ENCODE results near the gene MECR.

The MECR gene

GRCh38 chr1:29267321-29268070 is 36.8 kb upstream of the MECR start:
- H3K9ac ChIP-seq (ENCODE audit: low read depth in 1 of 2, low read length in 2 of 2) = no peak overlapping the region
- peaks cover 0 to 2% of the 10 kb centered on the region in 2 donors for H3K27me3 ChIP-seq (ENCODE audit: control insufficient read depth in 2 of 2, insufficient read depth in 2 of 2, low read length in 2 of 2)
- H3K9me3 ChIP-seq (ENCODE audit: control insufficient read depth in 2 of 2, low read length in 2 of 2) = no peaks in the 10 kb centered on the region
- peaks cover 15 to 18% of the 10 kb centered on the region in 2 donors for H3K4me1 ChIP-seq (ENCODE audit: control insufficient read depth in 2 of 2, insufficient read depth in 2 of 2, low read length in 2 of 2)
- no peaks in the 10 kb centered on the region for H3K36me3 ChIP-seq (ENCODE audit: control insufficient read depth in 2 of 2, insufficient read depth in 2 of 2, low read length in 2 of 2)
- no peak overlapping the region for H3K4me3 ChIP-seq (ENCODE audit: low read length in 2 of 2)
- H3K27ac ChIP-seq (ENCODE audit: low read depth in 2 of 2, low read length in 2 of 2) = no peak overlapping the region

DNA sequence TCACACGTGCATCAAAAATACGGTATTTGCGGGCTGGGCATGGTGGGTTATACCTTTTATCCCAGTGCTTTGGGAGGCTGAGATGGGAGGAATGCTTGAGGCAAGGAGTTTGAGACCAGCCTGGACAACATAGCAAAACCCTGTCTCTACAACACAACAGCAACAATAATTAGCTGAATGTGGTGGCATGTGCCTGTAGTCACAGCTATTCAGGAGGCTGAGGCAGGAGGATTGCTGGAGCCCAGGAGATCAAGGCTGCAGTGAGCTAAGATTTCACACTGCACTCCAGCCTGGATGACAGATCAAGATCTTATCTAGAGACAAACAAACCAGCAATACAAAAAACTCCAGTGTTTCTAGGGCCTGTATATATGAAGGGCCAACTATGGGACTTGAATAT is 36.2 kb upstream of the MECR start:
- no peaks in the 10 kb centered on the region for H3K9me3 ChIP-seq (ENCODE audit: control insufficient read depth in 2 of 2, low read length in 2 of 2)
- no peak overlapping the region for H3K4me3 ChIP-seq (ENCODE audit: low read length in 2 of 2)
- no peak overlapping the region for H3K9ac ChIP-seq (ENCODE audit: low read depth in 1 of 2, low read length in 2 of 2)
- H3K27ac ChIP-seq (ENCODE audit: low read depth in 2 of 2, low read length in 2 of 2) = no peak overlapping the region
- no peaks in the 10 kb centered on the region for H3K36me3 ChIP-seq (ENCODE audit: control insufficient read depth in 2 of 2, insufficient read depth in 2 of 2, low read length in 2 of 2)
- H3K4me1 ChIP-seq (ENCODE audit: control insufficient read depth in 2 of 2, insufficient read depth in 2 of 2, low read length in 2 of 2) = peaks cover 11 to 15% of the 10 kb centered on the region in 2 donors
- H3K27me3 ChIP-seq (ENCODE audit: control insufficient read depth in 2 of 2, insufficient read depth in 2 of 2, low read length in 2 of 2) = peaks cover 0 to 2% of the 10 kb centered on the region in 2 donors

DNA sequence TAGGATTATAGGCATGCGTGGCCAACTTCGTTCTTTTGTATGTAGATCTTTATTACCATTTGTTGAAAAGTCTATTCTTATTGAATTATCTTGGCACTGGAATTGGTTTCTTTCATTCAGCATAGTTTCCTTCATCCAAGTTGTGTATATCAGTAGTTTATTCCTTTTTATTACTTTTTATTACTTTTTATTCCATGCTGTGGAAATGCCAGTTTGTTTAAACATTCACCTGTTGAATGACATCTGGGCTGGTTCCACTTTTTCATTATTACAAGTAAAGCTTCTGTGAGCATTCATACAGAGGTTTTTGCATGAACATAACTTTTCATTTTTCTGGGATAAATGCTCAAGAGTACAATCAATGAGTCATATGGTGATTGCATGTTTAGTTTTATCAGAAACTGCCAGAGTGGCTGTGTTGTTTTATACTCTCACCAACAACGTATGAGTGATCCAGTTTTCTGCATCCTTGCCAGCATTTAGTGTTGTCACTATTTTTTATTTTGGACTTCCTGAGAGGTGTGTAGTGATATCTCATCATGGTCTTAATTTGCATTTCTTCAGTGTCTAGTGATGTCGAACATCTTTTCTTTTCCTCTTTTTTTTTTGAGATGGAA is 34.1 kb upstream of the MECR start:
- no peak overlapping the region for H3K9ac ChIP-seq (ENCODE audit: low read depth in 1 of 2, low read length in 2 of 2)
- no peaks in the 10 kb centered on the region for H3K9me3 ChIP-seq (ENCODE audit: control insufficient read depth in 2 of 2, low read length in 2 of 2)
- H3K27ac ChIP-seq (ENCODE audit: low read depth in 2 of 2, low read length in 2 of 2) = no peak overlapping the region

GRCh38 chr1:29260531-29260930 is 29.8 kb upstream of the MECR start:
- no peaks in the 10 kb centered on the region for H3K36me3 ChIP-seq (ENCODE audit: control insufficient read depth in 2 of 2, insufficient read depth in 2 of 2, low read length in 2 of 2)
- peaks cover 10 to 15% of the 10 kb centered on the region in 2 donors for H3K27me3 ChIP-seq (ENCODE audit: control insufficient read depth in 2 of 2, insufficient read depth in 2 of 2, low read length in 2 of 2)
- no peak overlapping the region for H3K27ac ChIP-seq (ENCODE audit: low read depth in 2 of 2, low read length in 2 of 2)
- no peak overlapping the region for H3K4me3 ChIP-seq (ENCODE audit: low read length in 2 of 2)
- peaks cover 0 to 2% of the 10 kb centered on the region in 2 donors for H3K4me1 ChIP-seq (ENCODE audit: control insufficient read depth in 2 of 2, insufficient read depth in 2 of 2, low read length in 2 of 2)
- H3K9me3 ChIP-seq (ENCODE audit: control insufficient read depth in 2 of 2, low read length in 2 of 2) = no peaks in the 10 kb centered on the region
- H3K9ac ChIP-seq (ENCODE audit: low read depth in 1 of 2, low read length in 2 of 2) = no peak overlapping the region

More for the DNA sequence above, 34.1 kb upstream of the MECR start:
- Histone ChIP-seq H3K36me3 (ENCODE audit: control insufficient read depth in 2 of 2, insufficient read depth in 2 of 2, low read length in 2 of 2) (no peaks in the 10 kb centered on the region), H3K4me1 (ENCODE audit: control insufficient read depth in 2 of 2, insufficient read depth in 2 of 2, low read length in 2 of 2) (peaks cover 2 to 5% of the 10 kb centered on the region in 2 donors), H3K27me3 (ENCODE audit: control insufficient read depth in 2 of 2, insufficient read depth in 2 of 2, low read length in 2 of 2) (peaks cover 0 to 2% of the 10 kb centered on the region in 2 donors), H3K4me3 (ENCODE audit: low read length in 2 of 2) (no peak overlapping the region)

- H3K27ac ChIP-seq (ENCODE audit: low read depth in 2 of 2, low read length in 2 of 2) = no peak overlapping the region
- H3K9me3 ChIP-seq (ENCODE audit: control insufficient read depth in 2 of 2, low read length in 2 of 2) = no peaks in the 10 kb centered on the region
- peak overlapping the region in 1 of 2 donors; percentile 26 for H3K9ac ChIP-seq (ENCODE audit: low read depth in 1 of 2, low read length in 2 of 2)
- no peaks in the 10 kb centered on the region for H3K36me3 ChIP-seq (ENCODE audit: control insufficient read depth in 2 of 2, insufficient read depth in 2 of 2, low read length in 2 of 2)
- H3K4me1 ChIP-seq (ENCODE audit: control insufficient read depth in 2 of 2, insufficient read depth in 2 of 2, low read length in 2 of 2) = peaks cover 0 to 2% of the 10 kb centered on the region in 2 donors
- peaks cover 10 to 15% of the 10 kb centered on the region in 2 donors for H3K27me3 ChIP-seq (ENCODE audit: control insufficient read depth in 2 of 2, insufficient read depth in 2 of 2, low read length in 2 of 2)
- H3K4me3 ChIP-seq (ENCODE audit: low read length in 2 of 2) = peak overlapping the region; percentile 54 to 59
Observed at GRCh38 chr1:29259802-29260441, 29.2 kb upstream of the MECR start.

DNA sequence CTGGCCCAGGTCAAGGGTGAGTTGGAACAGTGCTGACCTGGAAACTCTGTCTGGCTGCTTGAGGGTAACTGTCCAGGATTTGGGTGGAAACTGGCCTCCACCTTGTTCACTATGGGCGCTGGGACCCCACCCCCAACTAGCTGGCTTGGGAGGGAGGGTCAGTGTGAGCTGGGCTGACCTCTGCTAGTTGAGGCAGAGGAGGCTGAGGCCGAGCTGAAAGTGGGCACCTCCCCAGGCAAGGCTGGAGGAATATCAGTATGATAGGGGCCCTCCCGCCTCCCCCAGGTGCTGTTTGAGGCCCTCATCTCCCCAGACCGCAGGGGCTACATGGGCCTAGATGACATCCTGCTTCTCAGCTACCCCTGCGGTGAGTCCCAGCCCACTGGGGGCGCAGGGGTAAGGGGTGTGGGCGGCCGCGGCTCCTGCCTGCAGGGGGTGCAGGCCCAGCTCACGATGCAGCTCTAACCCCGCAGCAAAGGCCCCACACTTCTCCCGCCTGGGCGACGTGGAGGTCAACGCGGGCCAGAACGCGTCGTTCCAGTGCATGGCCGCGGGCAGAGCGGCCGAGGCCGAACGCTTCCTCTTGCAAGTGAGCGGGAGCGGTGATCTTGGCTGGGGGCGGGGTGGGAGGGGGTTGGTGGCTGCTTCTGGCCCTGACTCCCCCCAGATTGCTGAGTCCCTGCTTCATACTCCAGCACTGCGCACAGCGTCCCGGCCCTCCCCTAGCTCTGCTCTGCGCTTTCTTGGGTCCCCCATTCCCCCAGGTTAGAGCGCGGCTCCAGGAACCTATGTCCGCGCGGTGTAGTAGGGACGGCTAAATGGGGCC is 28.5 kb upstream of the MECR start:
- Histone ChIP-seq H3K4me1 (ENCODE audit: control insufficient read depth in 2 of 2, insufficient read depth in 2 of 2, low read length in 2 of 2) (peaks cover 0 to 2% of the 10 kb centered on the region in 2 donors), H3K36me3 (ENCODE audit: control insufficient read depth in 2 of 2, insufficient read depth in 2 of 2, low read length in 2 of 2) (no peaks in the 10 kb centered on the region), H3K9ac (ENCODE audit: low read depth in 1 of 2, low read length in 2 of 2) (peak overlapping the region in 1 of 2 donors; percentile 26), H3K4me3 (ENCODE audit: low read length in 2 of 2) (peak overlapping the region; percentile 54 to 59), H3K27ac (ENCODE audit: low read depth in 2 of 2, low read length in 2 of 2) (no peak overlapping the region), H3K27me3 (ENCODE audit: control insufficient read depth in 2 of 2, insufficient read depth in 2 of 2, low read length in 2 of 2) (peaks cover 10 to 15% of the 10 kb centered on the region in 2 donors), H3K9me3 (ENCODE audit: control insufficient read depth in 2 of 2, low read length in 2 of 2) (no peaks in the 10 kb centered on the region)

DNA sequence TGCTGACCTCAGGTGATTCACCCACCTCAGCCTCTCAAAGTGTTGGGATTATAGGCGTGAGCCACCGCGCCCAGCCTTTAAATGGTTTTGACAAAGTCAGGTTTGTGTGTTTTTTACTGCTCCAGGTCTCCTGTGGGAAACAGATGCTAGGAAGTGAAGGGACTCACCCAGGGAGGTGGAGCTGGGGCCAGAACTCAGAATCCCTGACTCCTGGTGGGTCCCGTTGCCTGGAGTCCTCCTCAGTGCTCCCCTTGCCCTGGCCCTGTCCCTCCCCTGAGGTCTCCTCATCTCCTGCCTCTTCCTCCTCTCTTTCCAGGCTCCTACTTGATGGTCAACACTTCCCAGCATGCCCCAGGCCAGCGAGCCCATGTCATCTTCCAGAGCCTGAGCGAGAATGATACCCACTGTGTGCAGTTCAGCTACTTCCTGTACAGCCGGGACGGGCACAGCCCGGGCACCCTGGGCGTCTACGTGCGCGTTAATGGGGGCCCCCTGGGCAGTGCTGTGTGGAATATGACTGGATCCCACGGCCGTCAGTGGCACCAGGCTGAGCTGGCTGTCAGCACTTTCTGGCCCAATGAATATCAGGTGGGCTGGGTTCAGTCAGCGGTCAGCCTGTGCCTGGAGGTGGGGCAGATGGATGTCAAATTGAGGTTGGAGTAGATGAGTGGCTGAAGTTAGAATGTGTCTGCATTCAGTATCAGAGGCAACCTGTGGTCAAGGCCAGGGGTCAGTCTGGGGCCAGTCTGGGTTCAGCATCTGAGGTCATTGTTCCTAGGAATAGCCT is 27.6 kb upstream of the MECR start:
- H3K4me1 ChIP-seq (ENCODE audit: control insufficient read depth in 2 of 2, insufficient read depth in 2 of 2, low read length in 2 of 2) = peaks cover 0 to 2% of the 10 kb centered on the region in 2 donors
- no peak overlapping the region for H3K27ac ChIP-seq (ENCODE audit: low read depth in 2 of 2, low read length in 2 of 2)
- H3K27me3 ChIP-seq (ENCODE audit: control insufficient read depth in 2 of 2, insufficient read depth in 2 of 2, low read length in 2 of 2) = peaks cover 10 to 15% of the 10 kb centered on the region in 2 donors
- H3K4me3 ChIP-seq (ENCODE audit: low read length in 2 of 2) = no peak overlapping the region
- H3K36me3 ChIP-seq (ENCODE audit: control insufficient read depth in 2 of 2, insufficient read depth in 2 of 2, low read length in 2 of 2) = no peaks in the 10 kb centered on the region
- no peak overlapping the region for H3K9ac ChIP-seq (ENCODE audit: low read depth in 1 of 2, low read length in 2 of 2)
- no peaks in the 10 kb centered on the region for H3K9me3 ChIP-seq (ENCODE audit: control insufficient read depth in 2 of 2, low read length in 2 of 2)

- Histone ChIP-seq H3K9me3 (ENCODE audit: control insufficient read depth in 2 of 2, low read length in 2 of 2) (no peaks in the 10 kb centered on the region), H3K36me3 (ENCODE audit: control insufficient read depth in 2 of 2, insufficient read depth in 2 of 2, low read length in 2 of 2) (no peaks in the 10 kb centered on the region), H3K9ac (ENCODE audit: low read depth in 1 of 2, low read length in 2 of 2) (no peak overlapping the region), H3K4me3 (ENCODE audit: low read length in 2 of 2) (no peak overlapping the region), H3K4me1 (ENCODE audit: control insufficient read depth in 2 of 2, insufficient read depth in 2 of 2, low read length in 2 of 2) (peaks cover 0 to 2% of the 10 kb centered on the region in 2 donors), H3K27me3 (ENCODE audit: control insufficient read depth in 2 of 2, insufficient read depth in 2 of 2, low read length in 2 of 2) (peaks cover 10 to 15% of the 10 kb centered on the region in 2 donors), H3K27ac (ENCODE audit: low read depth in 2 of 2, low read length in 2 of 2) (no peak overlapping the region)
Observed at GRCh38 chr1:29256979-29257804, 26.5 kb upstream of the MECR start.

DNA sequence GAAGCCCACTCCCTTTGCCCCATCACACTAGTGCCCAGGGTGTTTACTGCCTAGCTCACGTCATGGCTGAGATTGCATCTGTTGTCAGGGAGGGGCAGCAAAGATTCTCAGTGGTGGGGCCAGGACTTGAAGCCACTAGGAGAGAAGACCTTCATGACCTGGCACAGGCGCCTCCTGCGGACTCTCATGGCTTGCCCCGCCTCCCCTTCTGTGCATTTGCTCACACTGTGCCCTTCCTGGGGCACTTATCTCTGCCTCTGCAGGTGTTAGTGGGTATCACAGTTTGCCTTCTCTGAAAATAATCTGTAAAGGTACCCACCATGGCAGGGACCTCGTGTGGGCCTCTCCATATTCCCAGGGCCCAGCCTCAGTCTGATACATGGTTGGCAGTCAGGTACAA is 25.7 kb upstream of the MECR start:
- Histone ChIP-seq H3K9ac (ENCODE audit: low read depth in 1 of 2, low read length in 2 of 2) (no peak overlapping the region), H3K4me1 (ENCODE audit: control insufficient read depth in 2 of 2, insufficient read depth in 2 of 2, low read length in 2 of 2) (peaks cover 0 to 2% of the 10 kb centered on the region in 2 donors), H3K9me3 (ENCODE audit: control insufficient read depth in 2 of 2, low read length in 2 of 2) (no peaks in the 10 kb centered on the region), H3K4me3 (ENCODE audit: low read length in 2 of 2) (no peak overlapping the region), H3K27ac (ENCODE audit: low read depth in 2 of 2, low read length in 2 of 2) (no peak overlapping the region), H3K27me3 (ENCODE audit: control insufficient read depth in 2 of 2, insufficient read depth in 2 of 2, low read length in 2 of 2) (peaks cover 10 to 15% of the 10 kb centered on the region in 2 donors), H3K36me3 (ENCODE audit: control insufficient read depth in 2 of 2, insufficient read depth in 2 of 2, low read length in 2 of 2) (no peaks in the 10 kb centered on the region)
